Activated CD8-positive, alpha-beta memory T cell treated with anti-CD3 and anti-CD28 coated beads for 36 hours (primary cell): Measurements from ENCODE around the gene ATF1. TPM values are rescaled to one million over a fixed set of nuclear protein-coding genes. Genes with fewer than 3 reads are reported as not detected.
"Not testable (repeated sequence)": the region's sequence is repeated elsewhere in the genome, so short reads cannot be mapped to it uniquely, and the experiment has no call there.

ENCODE experiments used
- CTCF ChIA-PET: fragments of 350-600 bp; sonication (Branson Sonifier 250); formaldehyde crosslinking; loops from one replicate; lab custom pipeline; 2021; ENCODE audit warnings: antibody characterized with exemption; lab: Charles Lee
- POLR2A ChIA-PET: fragments of 350-600 bp; sonication (Branson Sonifier 250); formaldehyde crosslinking; loops from one replicate; lab custom pipeline; 2021; ENCODE audit warnings: antibody characterized with exemption; lab: Charles Lee
- total RNA-seq, 2 experiments: library from RNA; stranded (reverse); gene quantifications; one replicate each; pipeline ENCODE4 v1.2.3, GENCODE V29; 2021

Gene ATF1
- total RNA-seq, 2 experiments from 2014 or later: 47.6 to 48.7 TPM

- ChIA-PET POLR2A (no interaction called here), CTCF (no interaction called here)
Observed at GRCh38 chr12:50785406-50786001, 21.6 kb downstream of the ATF1 start.

GRCh38 chr12:50786498-50787231 lies 22.8 kb downstream of the ATF1 start:
- ChIA-PET POLR2A (interaction anchor here (0.6 kb wide), 1 partner anchor 1294 kb away, joined by 3 read pairs; no protein-coding TSS in a partner anchor), CTCF (interaction anchor here (1.3 kb wide), 1 partner anchor 22 kb away, joined by 3 read pairs; no protein-coding TSS in a partner anchor)

GRCh38 chr12:50787618-50788017 lies 23.7 kb downstream of the ATF1 start:
- POLR2A ChIA-PET: interaction anchor here (0.7 kb wide), 1 partner anchor 192 kb away, joined by 4 read pairs; no protein-coding TSS in a partner anchor
- CTCF ChIA-PET: interaction anchor here (1.3 kb wide), 1 partner anchor 23 kb away, joined by 3 read pairs; no protein-coding TSS in a partner anchor

- ChIA-PET POLR2A (no interaction called here), CTCF (no interaction called here)
Observed at GRCh38 chr12:50788561-50788960, 24.7 kb downstream of the ATF1 start.

GRCh38 chr12:50790081-50790480 lies 26.2 kb downstream of the ATF1 start:
- ChIA-PET POLR2A (no interaction called here), CTCF (no interaction called here)

- CTCF ChIA-PET: no interaction called here
- POLR2A ChIA-PET: no interaction called here
Observed at GRCh38 chr12:50799908-50800307, 36.0 kb downstream of the ATF1 start.

GRCh38 chr12:50803230-50803875 lies 39.5 kb downstream of the ATF1 start:
- ChIA-PET CTCF (no interaction called here), POLR2A (no interaction called here)

- ChIA-PET CTCF (no interaction called here), POLR2A (no interaction called here)
Observed at GRCh38 chr12:50806176-50806575, 42.3 kb downstream of the ATF1 start.

GRCh38 chr12:50809131-50809530 lies 45.2 kb downstream of the ATF1 start:
- CTCF ChIA-PET: interaction anchor here (1.0 kb wide), 1 partner anchor 46 kb away, joined by 3 read pairs; the partner anchor contains the start of gene ATF1
- POLR2A ChIA-PET: not testable (repeated sequence)

- CTCF ChIA-PET: interaction anchor here (0.6 kb wide), 1 partner anchor 263 kb away, joined by 3 read pairs; no protein-coding TSS in a partner anchor
- POLR2A ChIA-PET: not testable (repeated sequence)
Observed at GRCh38 chr12:50814921-50815320, 51.0 kb downstream of the ATF1 start.

- CTCF ChIA-PET: no interaction called here
Observed at GRCh38 chr12:50820177-50820576, 56.3 kb downstream of the ATF1 start.

GRCh38 chr12:50822082-50822481 lies 58.2 kb downstream of the ATF1 start:
- ChIA-PET POLR2A (no interaction called here), CTCF (interaction anchor here (0.6 kb wide), 1 partner anchor 53 kb away, joined by 4 read pairs; no protein-coding TSS in a partner anchor)

More at GRCh38 chr12:50820177-50820576, 56.3 kb downstream of the ATF1 start:
- POLR2A ChIA-PET: no interaction called here

- POLR2A ChIA-PET: not testable (repeated sequence)
Observed at GRCh38 chr12:50823724-50824123, 59.8 kb downstream of the ATF1 start.

GRCh38 chr12:50824914-50825313 lies 61.0 kb downstream of the ATF1 start:
- POLR2A ChIA-PET: interaction anchor here (0.7 kb wide), 1 partner anchor 523 kb away, joined by 5 read pairs; no protein-coding TSS in a partner anchor

More at GRCh38 chr12:50823724-50824123, 59.8 kb downstream of the ATF1 start:
- CTCF ChIA-PET: interaction anchor here (0.7 kb wide), 1 partner anchor 60 kb away, joined by 3 read pairs; the partner anchor contains the start of gene ATF1

GRCh38 chr12:50825372-50825838 lies 61.5 kb downstream of the ATF1 start:
- ChIA-PET CTCF (interaction anchor here (0.6 to 1.7 kb wide), 8 partner anchors 48 to 203 kb away, joined by 3 to 8 read pairs (median 4); partner anchors contain the start of genes ATF1 and SLC11A2), POLR2A (interaction anchor here (0.7 kb wide), 1 partner anchor 523 kb away, joined by 5 read pairs; no protein-coding TSS in a partner anchor)

More at GRCh38 chr12:50824914-50825313, 61.0 kb downstream of the ATF1 start:
- CTCF ChIA-PET: interaction anchor here (0.6 to 1.7 kb wide), 7 partner anchors 48 to 203 kb away, joined by 3 to 8 read pairs (median 4); partner anchors contain the start of genes ATF1 and SLC11A2

- CTCF ChIA-PET: no interaction called here
Observed at GRCh38 chr12:50828121-50828520, 64.2 kb downstream of the ATF1 start.

GRCh38 chr12:50828886-50829285 lies 65.0 kb downstream of the ATF1 start:
- ChIA-PET CTCF (no interaction called here), POLR2A (no interaction called here)

More at GRCh38 chr12:50828121-50828520, 64.2 kb downstream of the ATF1 start:
- POLR2A ChIA-PET: no interaction called here

GRCh38 chr12:50833801-50834200 lies 69.9 kb downstream of the ATF1 start:
- POLR2A ChIA-PET, CTCF ChIA-PET: not testable (repeated sequence)

GRCh38 chr12:50839042-50839441 lies 75.1 kb downstream of the ATF1 start:
- POLR2A ChIA-PET: no interaction called here
- CTCF ChIA-PET: no interaction called here
